Measurements from ENCODE around the gene HIVEP2. TPM values are rescaled to one million over a fixed set of nuclear protein-coding genes. Genes with fewer than 3 reads are reported as not detected.

HIVEP2 gene
- total and polyA plus RNA-seq, 2 of the 4 experiments (the other 2 are of a cell fraction) = 4.3 to 11.3 TPM

- H3K27ac ChIP-seq (ENCODE audit: insufficient read depth, low read length) = no peak overlapping the region
- TF ChIP-seq MAFK (IDR thresholded peaks at IDR 0.05; ENCODE audit: low read depth, low read length) = no peak
- no peak for TF ChIP-seq SMC3 (IDR thresholded peaks at IDR 0.05; ENCODE audit: low read depth, low read length)
- TF ChIP-seq CHD1 (IDR thresholded peaks at IDR 0.05; ENCODE audit: low read depth, low read length) = no peak
- TF ChIP-seq RAD21 (IDR thresholded peaks at IDR 0.05; ENCODE audit: low read length) = no peak
- TF ChIP-seq BHLHE40 (IDR thresholded peaks at IDR 0.05; ENCODE audit: low read depth, low read length) = no peak
- TF ChIP-seq MXI1 (IDR thresholded peaks at IDR 0.05; ENCODE audit: borderline replicate concordance, low read depth, low read length) = no peak
- TF ChIP-seq, protein P1, sequence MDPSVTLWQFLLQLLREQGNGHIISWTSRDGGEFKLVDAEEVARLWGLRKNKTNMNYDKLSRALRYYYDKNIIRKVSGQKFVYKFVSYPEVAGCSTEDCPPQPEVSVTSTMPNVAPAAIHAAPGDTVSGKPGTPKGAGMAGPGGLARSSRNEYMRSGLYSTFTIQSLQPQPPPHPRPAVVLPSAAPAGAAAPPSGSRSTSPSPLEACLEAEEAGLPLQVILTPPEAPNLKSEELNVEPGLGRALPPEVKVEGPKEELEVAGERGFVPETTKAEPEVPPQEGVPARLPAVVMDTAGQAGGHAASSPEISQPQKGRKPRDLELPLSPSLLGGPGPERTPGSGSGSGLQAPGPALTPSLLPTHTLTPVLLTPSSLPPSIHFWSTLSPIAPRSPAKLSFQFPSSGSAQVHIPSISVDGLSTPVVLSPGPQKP (IDR thresholded peaks at IDR 0.05; ENCODE audit: borderline replicate concordance, low read depth, low read length) = no peak
- TF ChIP-seq CEBPB (IDR thresholded peaks at IDR 0.05; ENCODE audit: low read depth, low read length) = no peak
- no peak for TF ChIP-seq FOS (IDR thresholded peaks at IDR 0.05; ENCODE audit: low read depth, low read length)
- no peak for TF ChIP-seq MAZ (IDR thresholded peaks at IDR 0.05; ENCODE audit: borderline replicate concordance, low read depth, low read length)
- no peak for TF ChIP-seq POLR2A (IDR thresholded peaks at IDR 0.05; ENCODE audit: low read depth, low read length)
- TF ChIP-seq, protein P2, sequence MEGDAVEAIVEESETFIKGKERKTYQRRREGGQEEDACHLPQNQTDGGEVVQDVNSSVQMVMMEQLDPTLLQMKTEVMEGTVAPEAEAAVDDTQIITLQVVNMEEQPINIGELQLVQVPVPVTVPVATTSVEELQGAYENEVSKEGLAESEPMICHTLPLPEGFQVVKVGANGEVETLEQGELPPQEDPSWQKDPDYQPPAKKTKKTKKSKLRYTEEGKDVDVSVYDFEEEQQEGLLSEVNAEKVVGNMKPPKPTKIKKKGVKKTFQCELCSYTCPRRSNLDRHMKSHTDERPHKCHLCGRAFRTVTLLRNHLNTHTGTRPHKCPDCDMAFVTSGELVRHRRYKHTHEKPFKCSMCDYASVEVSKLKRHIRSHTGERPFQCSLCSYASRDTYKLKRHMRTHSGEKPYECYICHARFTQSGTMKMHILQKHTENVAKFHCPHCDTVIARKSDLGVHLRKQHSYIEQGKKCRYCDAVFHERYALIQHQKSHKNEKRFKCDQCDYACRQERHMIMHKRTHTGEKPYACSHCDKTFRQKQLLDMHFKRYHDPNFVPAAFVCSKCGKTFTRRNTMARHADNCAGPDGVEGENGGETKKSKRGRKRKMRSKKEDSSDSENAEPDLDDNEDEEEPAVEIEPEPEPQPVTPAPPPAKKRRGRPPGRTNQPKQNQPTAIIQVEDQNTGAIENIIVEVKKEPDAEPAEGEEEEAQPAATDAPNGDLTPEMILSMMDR (conservative IDR thresholded peaks at IDR 0.05; ENCODE audit: low read depth, low read length) = no peak
- no peak for TF ChIP-seq NFE2L2 (IDR thresholded peaks at IDR 0.05; ENCODE audit: low read depth, low read length)
- no peak for TF ChIP-seq RCOR1 (IDR thresholded peaks at IDR 0.05; ENCODE audit: insufficient replicate concordance, low read length)
- TF ChIP-seq USF2 (IDR thresholded peaks at IDR 0.05; ENCODE audit: low read depth, low read length) = no peak
- no peak overlapping the region for H3K23ac ChIP-seq (ENCODE audit: low read depth, low read length)
- intact Hi-C loops (cut with micrococcal nuclease) (no loop called here), dilution Hi-C loops (cut with HindIII; ENCODE audit: low sequenced_read_pairs, unreplicated experiment) (no loop called here), in situ Hi-C loops (cut with MboI; ENCODE audit: low sequenced_read_pairs) (no loop called here)
- no peak overlapping the region for H2AK5ac ChIP-seq (ENCODE audit: low read depth, low read length)
- no peak overlapping the region for H3K4me2 ChIP-seq (ENCODE audit: low read depth, low read length)
- H3K18ac ChIP-seq (ENCODE audit: low read depth, low read length) = no peak overlapping the region
- H2BK5ac ChIP-seq (ENCODE audit: low read depth, low read length, poor library complexity, severe bottlenecking) = no peak overlapping the region
- CTCF ChIA-PET = no interaction called here
- no peak overlapping the region for H2AK9ac ChIP-seq (replicated peaks; ENCODE audit: low read depth, low read length, poor library complexity)
- H3K9ac ChIP-seq (ENCODE audit: low read depth, low read length) = no peak overlapping the region
- H4K91ac ChIP-seq (ENCODE audit: insufficient read depth, low read depth, low read length) = no peak overlapping the region
- ATAC-seq (ENCODE audit: low read depth) (no peak), DNase-seq (no peak)
- no peak overlapping the region for H2BK120ac ChIP-seq (ENCODE audit: low read depth, low read length)
- no peak overlapping the region for H3K4me3 ChIP-seq (ENCODE audit: insufficient read depth, low read depth, low read length)
- no peak overlapping the region for H2BK20ac ChIP-seq (ENCODE audit: low read depth, low read length)
- H3K9me1 ChIP-seq (ENCODE audit: insufficient read depth, low read length) = no peaks in the 10 kb centered on the region
- H3K4me1 ChIP-seq (ENCODE audit: control insufficient read depth, insufficient read depth, low read length) = peaks cover 3% of the 10 kb centered on the region
- no peak overlapping the region for H4K8ac ChIP-seq (ENCODE audit: low read depth in 2 of 2, low read length in 2 of 2)
- H3K14ac ChIP-seq (replicated peaks; ENCODE audit: low read depth, low read length) = no peak overlapping the region
- H2BK15ac ChIP-seq (ENCODE audit: low read depth, low read length) = no peak overlapping the region
- peaks cover 11 to 42% of the 10 kb centered on the region in 2 experiments; a peak in 3 of 4 replicates for H3K79me1 ChIP-seq (ENCODE audit: low read depth in 1 of 2, low read length in 2 of 2)
- no peaks in the 10 kb centered on the region for H3K9me3 ChIP-seq (ENCODE audit: control insufficient read depth, insufficient read depth, low read length)
- H4K20me1 ChIP-seq (ENCODE audit: insufficient read depth, low read length) = no peaks in the 10 kb centered on the region
- H3K56ac ChIP-seq (ENCODE audit: extremely low read depth, insufficient read depth, low read length) = no peak overlapping the region
- no peak overlapping the region for H3K4ac ChIP-seq (ENCODE audit: low read depth, low read length)
- BruUV-seq (replicated peaks) = no TSS peak
- WGBS, 2 experiments (ENCODE audit: extremely low coverage in 2 of 2, insufficient read length in 1 of 2) = no CpG with 5 or more reads among the region's 9 CpGs
- H2AFZ ChIP-seq (replicated peaks; ENCODE audit: low read length, poor library complexity) = no peak overlapping the region
- POLR2A ChIA-PET (ENCODE audit: unreplicated experiment) = interaction anchor here (0.6 kb wide), 1 partner anchor 125 kb away, joined by 4 read pairs; no protein-coding TSS in a partner anchor
- no peak overlapping the region for H4K5ac ChIP-seq (ENCODE audit: low read depth, low read length)
- H3K36me3 ChIP-seq (ENCODE audit: control insufficient read depth, insufficient read depth, low read length) = no peaks in the 10 kb centered on the region; the same call in 1 of the 2 replicates
- H3K27me3 ChIP-seq (ENCODE audit: control insufficient read depth, insufficient read depth, low read length) = no peaks in the 10 kb centered on the region
These were observed 87.0 kb downstream of the HIVEP2 start for GRCh38 chr6:142857796-142858555.
